Endothelial cell of umbilical vein (primary cell): ENCODE results near the gene ANKLE2. TPM values are rescaled to one million over a fixed set of nuclear protein-coding genes. Genes with fewer than 3 reads are reported as not detected.

Experiments
- BruUV-seq: library from RNA; stranded (reverse); fragments of 400-500 nt; replicated peaks from 2 replicates; lab custom pipeline; 2021; lab: Mats Ljungman, UMichigan
- CTCF ChIA-PET: fragments of 300-600, 350-600 bp; sonication (Branson Sonifier 250); formaldehyde crosslinking; loops from one replicate; lab custom pipeline; 2021; ENCODE audit warnings: antibody characterized with exemption, inconsistent platforms; lab: Charles Lee
- POLR2A ChIA-PET: fragments of 300-600, 350-600 bp; sonication (Branson Sonifier 250); formaldehyde crosslinking; loops from one replicate; lab custom pipeline; 2021; ENCODE audit warnings: antibody characterized with exemption, inconsistent platforms; lab: Charles Lee
- DNase-seq: peaks from one replicate; pipeline ENCODE4 v3.0.0-alpha.2; 2011; ENCODE audit warnings: low read depth, low spot score
- FAIRE-seq: peaks from 2 replicates; lab custom pipeline; 2011; peaks lifted over from hg19 to GRCh38; lab: Jason Lieb, UNC
- H2AFZ ChIP-seq: 2 replicates; pipeline ENCODE4 v1.6.0; 2012; ENCODE audit warnings: low read depth, low read length, control low read depth, inconsistent platforms
- H3K27ac ChIP-seq: 2 replicates; pipeline ENCODE4 v1.5.1; 2011; ENCODE audit warnings: low read depth, mild to moderate bottlenecking, control low read depth, low read length, moderate library complexity; ENCODE audit not compliant: insufficient read depth
- H3K27me3 ChIP-seq, 2 experiments: 2 replicates each; pipeline versions ENCODE4 v1.6.0 to v1.6.1; 2011; ENCODE audit warnings: low read length in 2 of 2, mixed read lengths in 1 of 2; ENCODE audit not compliant: control insufficient read depth in 2 of 2, insufficient read depth in 2 of 2
- H3K36me3 ChIP-seq, 2 experiments: 2 replicates in 1 of 2; 3 replicates in 1 of 2; pipeline ENCODE4 v1.5.1; 2011; ENCODE audit warnings: low read length in 2 of 2, mild to moderate bottlenecking in 1 of 2, moderate library complexity in 1 of 2; ENCODE audit not compliant: control insufficient read depth in 2 of 2, insufficient read depth in 2 of 2; ENCODE audit errors: extremely low read depth in 1 of 2
- H3K4me1 ChIP-seq: 3 replicates; pipeline ENCODE4 v1.5.1; 2011; ENCODE audit warnings: mild to moderate bottlenecking, low read length; ENCODE audit not compliant: control insufficient read depth, insufficient read depth; ENCODE audit errors: extremely low read depth
- H3K4me2 ChIP-seq: 2 replicates; pipeline ENCODE4 v1.6.1; 2011; ENCODE audit warnings: low read length, control low read depth, mixed read lengths; ENCODE audit not compliant: insufficient read depth
- H3K4me3 ChIP-seq, 3 experiments: fragments of 200-600 bp in 1 of 3; sonication (generic), shearing (Covaris generic) in 1 of 3; replicated peaks in 1 of 3; 2 replicates each; pipeline ENCODE4 v1.5.1; 2011 to 2016; ENCODE audit warnings: control low read depth in 3 of 3, low read length in 3 of 3, mild to moderate bottlenecking in 2 of 3, inconsistent platforms in 1 of 3, low read depth in 1 of 3, moderate library complexity in 1 of 3; ENCODE audit not compliant: insufficient read depth in 1 of 3
- H3K79me2 ChIP-seq: 2 replicates; pipeline ENCODE4 v1.6.0; 2012; ENCODE audit warnings: low read length, inconsistent platforms; ENCODE audit not compliant: control insufficient read depth, insufficient read depth
- H3K9ac ChIP-seq: replicated peaks from 2 replicates; pipeline ENCODE3; 2011; ENCODE audit warnings: low read length, control low read depth; ENCODE audit not compliant: insufficient read depth; ENCODE audit errors: extremely low read depth
- H3K9me1 ChIP-seq: replicated peaks from 3 replicates; pipeline ENCODE4 v1.6.0; 2011; ENCODE audit warnings: mild to moderate bottlenecking, low read length; ENCODE audit not compliant: control insufficient read depth, insufficient read depth; ENCODE audit errors: extremely low read depth
- H3K9me3 ChIP-seq: replicated peaks from 2 replicates; pipeline ENCODE4 v1.5.1; 2012; ENCODE audit warnings: low read length, inconsistent platforms; ENCODE audit not compliant: control insufficient read depth, insufficient read depth
- H4K20me1 ChIP-seq: replicated peaks from 2 replicates; pipeline ENCODE3; 2011; ENCODE audit warnings: mild to moderate bottlenecking, low read length; ENCODE audit not compliant: control insufficient read depth, insufficient read depth; ENCODE audit errors: extremely low read depth
- EZH2 ChIP-seq: IDR thresholded peaks from 2 replicates; pipeline ENCODE4 v1.6.1; 2012; ENCODE audit warnings: borderline replicate concordance, low read depth, mild to moderate bottlenecking, moderate library complexity, low read length, inconsistent platforms; ENCODE audit not compliant: severe bottlenecking
- FOS ChIP-seq: IDR thresholded peaks from 2 replicates; pipeline ENCODE4 v1.6.1; 2011; ENCODE audit warnings: mild to moderate bottlenecking, low read length, moderate library complexity, borderline replicate concordance; ENCODE audit not compliant: insufficient read depth
- GATA2 ChIP-seq: IDR thresholded peaks from 2 replicates; pipeline ENCODE4 v1.7.0; 2011; ENCODE audit warnings: low read depth, mild to moderate bottlenecking, moderate library complexity, mixed read lengths, low read length; ENCODE audit not compliant: insufficient read length, insufficient read depth
- JUN ChIP-seq: IDR thresholded peaks from 2 replicates; pipeline ENCODE4 v1.6.1; 2011; ENCODE audit warnings: borderline replicate concordance, low read depth; ENCODE audit not compliant: insufficient read length, insufficient read depth
- MYC ChIP-seq: IDR thresholded peaks from one replicate; pipeline ENCODE4 v1.6.1; 2011; ENCODE audit warnings: mild to moderate bottlenecking, low read depth, low read length
- POLR2A ChIP-seq: IDR thresholded peaks from 2 replicates; pipeline ENCODE4 v1.6.1; 2012; ENCODE audit warnings: low read depth, mild to moderate bottlenecking, control low read depth, low read length
- POLR2AphosphoS5 ChIP-seq: IDR thresholded peaks from 2 replicates; pipeline ENCODE4 v1.6.1; 2012; ENCODE audit warnings: low read depth, mild to moderate bottlenecking, control low read depth, low read length, moderate library complexity; ENCODE audit not compliant: insufficient read depth
- dilution Hi-C: fragments of 300-500 bp; cut with MboI; formaldehyde crosslinking; loops from one replicate; pipeline ENCODE4 v1.15.0; 2019; ENCODE audit warnings: low sequenced_read_pairs; ENCODE audit not compliant: extremely low pct_ligation_motif_present
- intact Hi-C: fragments of 100-400 bp; cut with micrococcal nuclease; formaldehyde crosslinking; loops from one replicate; pipeline ENCODE4 v1.10.0; 2022
- polyA plus RNA-seq, 4 experiments: library from polyadenylated mRNA; depleted of rRNA in 3 of 4; stranded (reverse) in 3 of 4; unstranded in 1 of 4; fragments of >200 nt; gene quantifications; 2 replicates each; pipeline versions ENCODE4 v1.2.1 to v1.2.3, GENCODE V29; 2011 to 2012; ENCODE audit warnings: missing spikeins in 1 of 4
- total RNA-seq: library from RNA; stranded (reverse); gene quantifications from 2 replicates; pipeline ENCODE4 v1.2.3, GENCODE V29; 2021
- TF ChIP-seq, protein P1 (sequence below): IDR thresholded peaks from 2 replicates; pipeline ENCODE4 v1.6.1; 2011; ENCODE audit not compliant: insufficient read depth, insufficient read length
- TF ChIP-seq, protein P2 (sequence below), 2 donors: IDR thresholded peaks; 1 replicate in 1 of 2; 2 replicates in 1 of 2; pipeline ENCODE4 v1.5.1; 2011; ENCODE audit warnings: low read length in 2 of 2, mild to moderate bottlenecking in 2 of 2, moderate library complexity in 2 of 2, control low read depth in 1 of 2, inconsistent platforms in 1 of 2, low read depth in 1 of 2; ENCODE audit not compliant: insufficient read depth in 1 of 2; ENCODE audit errors: extremely low read depth in 1 of 2

Gene ANKLE2
- total and polyA plus RNA-seq, 2 donors (not counting 3 experiments of a cell fraction or from before 2014, with no cell fraction given) = 75.8 to 112 TPM

DNA sequence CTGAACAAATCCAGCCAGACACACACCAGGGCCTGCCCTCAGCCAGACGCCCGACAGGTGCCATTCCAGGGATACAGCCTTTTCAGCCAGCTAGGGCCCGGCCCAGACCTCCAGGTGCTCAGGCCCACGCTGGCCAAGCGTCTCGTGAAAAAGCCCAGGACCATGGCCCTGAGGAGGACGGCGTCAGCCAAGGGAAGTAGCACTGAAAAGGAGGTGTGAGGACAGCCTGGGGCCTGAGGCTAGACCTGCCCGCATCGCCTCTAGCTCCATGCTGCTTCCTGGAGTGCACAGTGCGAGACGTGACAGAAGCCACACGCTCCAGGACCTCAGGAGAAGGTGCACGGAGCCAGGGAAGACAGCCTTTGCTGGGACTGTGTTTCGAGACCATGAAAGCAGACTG lies 37.2 kb upstream of the ANKLE2 start:
- dilution Hi-C loops = no loop called here
- H3K27me3 ChIP-seq = no peaks in the 10 kb centered on the region
- intact Hi-C loops = no loop called here
- no peak overlapping the region for H2AFZ ChIP-seq
- H3K9me1 ChIP-seq = no peaks in the 10 kb centered on the region
- H3K9me3 ChIP-seq = no peaks in the 10 kb centered on the region
- H3K27ac ChIP-seq = no peak overlapping the region
- no peak for TF ChIP-seq EZH2
- TF ChIP-seq, protein P1, sequence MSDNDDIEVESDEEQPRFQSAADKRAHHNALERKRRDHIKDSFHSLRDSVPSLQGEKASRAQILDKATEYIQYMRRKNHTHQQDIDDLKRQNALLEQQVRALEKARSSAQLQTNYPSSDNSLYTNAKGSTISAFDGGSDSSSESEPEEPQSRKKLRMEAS = no peak
- no peak for TF ChIP-seq FOS
- no peak for TF ChIP-seq POLR2A
- TF ChIP-seq, protein P2, sequence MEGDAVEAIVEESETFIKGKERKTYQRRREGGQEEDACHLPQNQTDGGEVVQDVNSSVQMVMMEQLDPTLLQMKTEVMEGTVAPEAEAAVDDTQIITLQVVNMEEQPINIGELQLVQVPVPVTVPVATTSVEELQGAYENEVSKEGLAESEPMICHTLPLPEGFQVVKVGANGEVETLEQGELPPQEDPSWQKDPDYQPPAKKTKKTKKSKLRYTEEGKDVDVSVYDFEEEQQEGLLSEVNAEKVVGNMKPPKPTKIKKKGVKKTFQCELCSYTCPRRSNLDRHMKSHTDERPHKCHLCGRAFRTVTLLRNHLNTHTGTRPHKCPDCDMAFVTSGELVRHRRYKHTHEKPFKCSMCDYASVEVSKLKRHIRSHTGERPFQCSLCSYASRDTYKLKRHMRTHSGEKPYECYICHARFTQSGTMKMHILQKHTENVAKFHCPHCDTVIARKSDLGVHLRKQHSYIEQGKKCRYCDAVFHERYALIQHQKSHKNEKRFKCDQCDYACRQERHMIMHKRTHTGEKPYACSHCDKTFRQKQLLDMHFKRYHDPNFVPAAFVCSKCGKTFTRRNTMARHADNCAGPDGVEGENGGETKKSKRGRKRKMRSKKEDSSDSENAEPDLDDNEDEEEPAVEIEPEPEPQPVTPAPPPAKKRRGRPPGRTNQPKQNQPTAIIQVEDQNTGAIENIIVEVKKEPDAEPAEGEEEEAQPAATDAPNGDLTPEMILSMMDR (IDR thresholded peaks at IDR 0.05; ENCODE audit: extremely low read depth in 1 of 2, insufficient read depth in 1 of 2, low read depth in 1 of 2, low read length in 2 of 2) = no peak
- no peak for TF ChIP-seq JUN
- no peak for TF ChIP-seq POLR2AphosphoS5
- no peak for TF ChIP-seq MYC
- TF ChIP-seq GATA2 = no peak
- no peak overlapping the region for H3K4me3 ChIP-seq
- no peak overlapping the region for H3K4me2 ChIP-seq
- H3K4me1 ChIP-seq = no peaks in the 10 kb centered on the region
- H3K36me3 ChIP-seq = peaks cover 24 to 62% of the 10 kb centered on the region in 2 experiments
- no peak overlapping the region for H3K9ac ChIP-seq
- CTCF ChIA-PET = no interaction called here
- POLR2A ChIA-PET = no interaction called here
- BruUV-seq = no TSS peak
- DNase-seq = no peak
- H3K79me2 ChIP-seq = peaks cover 4% of the 10 kb centered on the region
- no peak for FAIRE-seq
- H4K20me1 ChIP-seq = no peaks in the 10 kb centered on the region
